Right lobe of liver (tissue), 6 donors: ENCODE measurements around the gene UBXN11. TPM values are rescaled to one million over a fixed set of nuclear protein-coding genes. Genes with fewer than 3 reads are reported as not detected.

Experiments
- ATAC-seq, 4 donors: fragments of 200-7000 bp; cut with Tn5 transposase; one replicate each; pipeline ENCODE4 v1.9.1; 2020; ENCODE audit warnings: mild to moderate bottlenecking in 4 of 4, moderate library complexity in 4 of 4
- DNase-seq, 3 donors: peaks; one replicate each; pipeline ENCODE4 v3.0.0-alpha.2; 2020
- H3K27ac ChIP-seq, 3 donors: fragments of 200-600 bp; one replicate each; pipeline ENCODE4 v1.8.0; 2022
- H3K27me3 ChIP-seq, 2 donors: fragments of 200-600 bp; one replicate each; pipeline ENCODE4 v1.8.0; 2022
- H3K36me3 ChIP-seq, 4 donors: fragments of 200-600 bp; sonication (generic) in 1 of 4; one replicate each; pipeline versions ENCODE4 v1.5.1 to v1.8.0; 2017 to 2022; ENCODE audit warnings: control low read depth in 1 of 4
- H3K4me1 ChIP-seq, 4 donors: fragments of 200-600 bp; sonication (generic) in 1 of 4; one replicate each; pipeline versions ENCODE4 v1.5.1 to v1.8.0; 2017 to 2022; ENCODE audit warnings: control low read depth in 1 of 4
- H3K4me3 ChIP-seq, 3 donors: fragments of 200-600 bp; one replicate each; pipeline ENCODE4 v1.8.0; 2022
- H3K9me3 ChIP-seq, 4 donors: fragments of 200-600 bp; sonication (generic) in 1 of 4; one replicate each; pipeline versions ENCODE4 v1.5.1 to v1.8.0; 2017 to 2022; ENCODE audit warnings: control low read depth in 1 of 4
- POLR2A ChIP-seq: fragments of 450-650 bp; IDR thresholded peaks from one replicate; pipeline ENCODE4 v1.6.1; 2017; ENCODE audit warnings: antibody characterized with exemption, mild to moderate bottlenecking
- WGBS: methylation state at CpG from one replicate; pipeline ENCODE4 v1.1.6; 2018; ENCODE audit warnings: low coverage, low lambda C conversion rate; ENCODE audit not compliant: insufficient coverage; ENCODE audit errors: missing lambda C conversion rate; 5-methylcytosine and 5-hydroxymethylcytosine counted together
- intact Hi-C, 2 donors: fragments of 100-400 bp; cut with DNase I; formaldehyde crosslinking; loops; one replicate each; pipeline versions ENCODE4 v1.11.2 to v1.14.1; 2022
- total RNA-seq, 6 experiments: library from RNA; depleted of rRNA in 2 of 6; stranded (reverse); fragments of >200 nt in 2 of 6; fragmentation: NEBNext Ultra II Directional in 3 of 6; extraction: Animal tissue kit (Norgen Biotek cat#: 25700) in 3 of 6; gene quantifications; one replicate each; pipeline versions ENCODE4 v1.1.0 to v1.2.4, GENCODE V29; 2016 to 2023
- TF ChIP-seq, protein P1 (sequence below), 4 donors: fragments of 200-600 bp in 3 of 4; fragments of 450-650 bp in 1 of 4; IDR thresholded peaks; one replicate each; pipeline versions ENCODE4 v1.5.1 to v1.8.0; 2016 to 2022; ENCODE audit warnings: antibody characterized with exemption in 4 of 4, mild to moderate bottlenecking in 2 of 4
- donor health status: DM: no; HTN: yes; CAD: no.
- donor health status: DM: no; HTN: no; CAD: no.
- donor health status: DM: no; HTN: no; CAD: no.
- donor health status: DM: no; HTN: yes; CAD: no.
- donor health status: DM: no; HTN: yes; CAD: no.

The UBXN11 gene
- total RNA-seq, 6 experiments from 2014 or later = 4.3 to 11.3 (median 7.0) TPM

DNA sequence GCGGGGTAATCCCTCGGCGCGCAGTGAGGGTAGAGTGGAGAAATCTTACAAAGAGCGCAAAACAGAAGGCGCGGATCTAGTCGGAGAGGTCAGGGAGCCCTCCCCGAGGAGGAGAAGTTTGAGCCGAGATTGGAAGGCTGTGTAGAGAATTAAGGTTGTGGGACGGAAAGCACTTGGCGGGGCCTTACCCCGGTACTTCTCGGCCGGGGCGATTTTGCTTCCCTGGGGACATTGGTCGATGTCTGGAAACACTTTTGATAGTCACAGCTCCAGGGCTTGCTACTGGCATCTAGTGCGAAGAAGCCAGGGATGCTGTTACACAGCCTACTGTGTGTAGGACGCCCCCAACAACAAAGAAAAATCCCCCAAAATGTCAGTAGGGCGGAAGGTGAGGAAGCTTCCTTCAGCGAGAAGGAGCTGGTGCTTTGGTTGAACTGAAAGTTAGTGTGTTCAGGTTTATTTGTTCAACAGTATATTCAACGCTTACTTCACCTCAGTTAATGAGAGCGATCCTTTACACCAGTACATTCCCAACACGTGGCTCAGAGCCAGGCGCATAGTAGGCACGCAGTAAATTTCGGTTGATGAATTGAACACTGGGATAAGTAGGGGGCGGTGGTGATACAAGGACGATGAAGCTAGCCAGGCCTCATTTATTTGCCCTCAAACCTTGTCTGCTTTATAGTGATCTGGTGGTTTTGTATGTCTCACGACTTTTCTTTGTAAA is 71.6 kb downstream of the UBXN11 start:
- ATAC-seq (peak in 2 of 4 donors; percentile 1 to 2), DNase-seq (no peak)
- H3K36me3 ChIP-seq = no peaks in the 10 kb centered on the region
- 2% methylated on average over 23 of the region's 30 CpGs for WGBS
- no peaks in the 10 kb centered on the region for H3K9me3 ChIP-seq
- TF ChIP-seq POLR2A = no peak
- TF ChIP-seq, protein P1, sequence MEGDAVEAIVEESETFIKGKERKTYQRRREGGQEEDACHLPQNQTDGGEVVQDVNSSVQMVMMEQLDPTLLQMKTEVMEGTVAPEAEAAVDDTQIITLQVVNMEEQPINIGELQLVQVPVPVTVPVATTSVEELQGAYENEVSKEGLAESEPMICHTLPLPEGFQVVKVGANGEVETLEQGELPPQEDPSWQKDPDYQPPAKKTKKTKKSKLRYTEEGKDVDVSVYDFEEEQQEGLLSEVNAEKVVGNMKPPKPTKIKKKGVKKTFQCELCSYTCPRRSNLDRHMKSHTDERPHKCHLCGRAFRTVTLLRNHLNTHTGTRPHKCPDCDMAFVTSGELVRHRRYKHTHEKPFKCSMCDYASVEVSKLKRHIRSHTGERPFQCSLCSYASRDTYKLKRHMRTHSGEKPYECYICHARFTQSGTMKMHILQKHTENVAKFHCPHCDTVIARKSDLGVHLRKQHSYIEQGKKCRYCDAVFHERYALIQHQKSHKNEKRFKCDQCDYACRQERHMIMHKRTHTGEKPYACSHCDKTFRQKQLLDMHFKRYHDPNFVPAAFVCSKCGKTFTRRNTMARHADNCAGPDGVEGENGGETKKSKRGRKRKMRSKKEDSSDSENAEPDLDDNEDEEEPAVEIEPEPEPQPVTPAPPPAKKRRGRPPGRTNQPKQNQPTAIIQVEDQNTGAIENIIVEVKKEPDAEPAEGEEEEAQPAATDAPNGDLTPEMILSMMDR (IDR thresholded peaks at IDR 0.05) = no peak
- intact Hi-C loops = no loop called here
- H3K27ac ChIP-seq = peak overlapping the region; percentile 58 to 80 (median 70)
- H3K27me3 ChIP-seq = no peaks in the 10 kb centered on the region
- H3K4me3 ChIP-seq = peak overlapping the region; percentile 57 to 72 (median 69)
- H3K4me1 ChIP-seq = peaks cover 0 to 16% (median 3%) of the 10 kb centered on the region in 4 donors

DNA sequence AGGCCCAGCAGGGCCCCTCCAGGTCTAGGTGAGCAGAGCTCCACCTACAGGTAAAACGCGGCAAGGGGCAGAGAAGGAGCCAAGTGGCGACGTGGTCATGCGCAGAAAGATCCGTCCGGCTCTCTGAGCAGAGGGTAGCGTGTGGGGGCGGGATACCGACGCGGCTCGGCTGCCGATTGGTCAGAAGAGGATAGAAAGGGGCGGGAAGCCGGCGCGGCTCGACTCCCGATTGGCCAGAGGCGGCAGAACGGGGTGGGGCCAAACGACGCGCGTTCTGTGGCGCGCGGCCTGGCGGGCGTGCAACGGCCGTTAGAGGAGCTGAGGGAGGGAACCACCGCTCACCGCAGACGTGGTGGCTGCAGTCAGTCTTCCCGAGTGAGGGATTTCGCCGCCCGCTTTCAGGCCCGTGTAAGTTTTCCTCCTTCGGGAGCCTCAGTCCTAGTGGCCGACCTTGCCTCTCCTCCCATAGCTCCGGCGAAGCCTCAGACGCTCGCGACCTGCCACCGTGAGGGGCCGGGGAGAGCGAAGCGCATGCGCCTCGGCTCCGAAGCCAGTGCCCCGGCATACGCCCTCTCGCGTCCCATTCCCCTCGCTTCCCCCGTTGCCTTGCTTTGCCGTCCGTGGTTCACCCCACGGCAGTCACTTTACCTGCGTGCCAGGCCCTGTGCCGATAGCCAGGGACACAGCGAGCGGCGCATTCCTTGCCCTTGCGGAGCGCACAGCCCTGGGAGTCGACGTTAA is 72.4 kb downstream of the UBXN11 start, which contains the start of gene CEP85:
Gene CEP85 (plus strand): TSS at position 298 of the 741 bp plus-strand sequence. CDS start 5,584 bp downstream, outside the sequence.
- TF ChIP-seq, protein P1 (IDR thresholded peaks at IDR 0.05) = peak; percentile 81 to 91 (median 89)
- peak; percentile 95 for TF ChIP-seq POLR2A
- DNase-seq = peak; percentile 99
- no peaks in the 10 kb centered on the region for H3K9me3 ChIP-seq
- H3K4me3 ChIP-seq = peak within 1 kb of the TSS; percentile 57 to 72 (median 69)
- H3K4me1 ChIP-seq = peaks cover 0 to 16% (median 3%) of the 10 kb centered on the region in 4 donors
- WGBS = 0% methylated on average over 16 of the region's 73 CpGs
- ATAC-seq = peak; percentile 95 to 96 (median 96)
- intact Hi-C loops = no loop called here
- no peaks in the 10 kb centered on the region for H3K27me3 ChIP-seq
- H3K27ac ChIP-seq = peak within 1 kb of the TSS; percentile 58 to 80 (median 70)
- H3K36me3 ChIP-seq = peaks cover 0 to 4% (median 0%) of the 10 kb centered on the region in 4 donors

Other genes starting within 250 kb of the UBXN11 start
- 1 to 10 TPM in 1 of 6 experiments, under 1 TPM in 2, not detected in 3; 0.18 to 3.5 (median 0.49) TPM for gene TRIM63, start 239.0 kb downstream of the UBXN11 start, total RNA-seq
- gene PDIK1L, start 194.8 kb downstream of the UBXN11 start, total RNA-seq = 1 to 10 TPM; 3.8 to 7.5 (median 5.1) TPM
- under 1 TPM; 0.22 to 0.53 (median 0.34) TPM for gene FAM110D, start 147.6 kb downstream of the UBXN11 start, total RNA-seq
- gene C1orf232, start 137.7 kb downstream of the UBXN11 start, total RNA-seq = not detected
- gene ZNF593, start 136.7 kb downstream of the UBXN11 start, total RNA-seq = 10 to 100 TPM; 16.8 to 39.6 (median 20.7) TPM
- gene ZNF593OS, start 134.8 kb downstream of the UBXN11 start, total RNA-seq = not detected
- gene CNKSR1, start 129.1 kb downstream of the UBXN11 start, total RNA-seq = 1 to 10 TPM in 4 of 6 experiments, under 1 TPM in 2; 0.72 to 1.4 (median 1.1) TPM
- gene CATSPER4, start 116.0 kb downstream of the UBXN11 start, total RNA-seq = not detected
- 1 to 10 TPM; 5.2 to 7.8 (median 5.8) TPM for gene CEP85, start 72.4 kb downstream of the UBXN11 start, total RNA-seq
- gene SH3BGRL3, start 26.6 kb downstream of the UBXN11 start, total RNA-seq = 10 to 100 TPM; 26.3 to 61.8 (median 34.9) TPM
- gene CD52, start 11.3 kb upstream of the UBXN11 start, total RNA-seq = 10 to 100 TPM in 2 of 6 experiments, 1 to 10 TPM in 4; 2.8 to 17.6 (median 8.5) TPM
- gene CRYBG2, start 47.5 kb upstream of the UBXN11 start, total RNA-seq = 1 to 10 TPM in 2 of 6 experiments, under 1 TPM in 1, not detected in 3; 0.81 to 1.9 (median 1.7) TPM
- under 1 TPM in 1 of 6 experiments, not detected in 5; 0.19 TPM for gene ZNF683, start 66.1 kb upstream of the UBXN11 start, total RNA-seq
- under 1 TPM in 1 of 6 experiments, not detected in 5; 0.09 TPM for gene LIN28A, start 104.2 kb upstream of the UBXN11 start, total RNA-seq
- 10 to 100 TPM; 20.0 to 48.6 (median 24.9) TPM for gene DHDDS, start 125.7 kb upstream of the UBXN11 start, total RNA-seq
- gene HMGN2, start 165.8 kb upstream of the UBXN11 start, total RNA-seq = 10 to 100 TPM; 64.1 to 99.6 (median 83.6) TPM
- gene RPS6KA1, start 223.1 kb upstream of the UBXN11 start, total RNA-seq = 10 to 100 TPM in 4 of 6 experiments, 1 to 10 TPM in 2; 6.2 to 42.6 (median 20.9) TPM